ENCODE measurements around the gene VENTX.

VENTX gene

DNA sequence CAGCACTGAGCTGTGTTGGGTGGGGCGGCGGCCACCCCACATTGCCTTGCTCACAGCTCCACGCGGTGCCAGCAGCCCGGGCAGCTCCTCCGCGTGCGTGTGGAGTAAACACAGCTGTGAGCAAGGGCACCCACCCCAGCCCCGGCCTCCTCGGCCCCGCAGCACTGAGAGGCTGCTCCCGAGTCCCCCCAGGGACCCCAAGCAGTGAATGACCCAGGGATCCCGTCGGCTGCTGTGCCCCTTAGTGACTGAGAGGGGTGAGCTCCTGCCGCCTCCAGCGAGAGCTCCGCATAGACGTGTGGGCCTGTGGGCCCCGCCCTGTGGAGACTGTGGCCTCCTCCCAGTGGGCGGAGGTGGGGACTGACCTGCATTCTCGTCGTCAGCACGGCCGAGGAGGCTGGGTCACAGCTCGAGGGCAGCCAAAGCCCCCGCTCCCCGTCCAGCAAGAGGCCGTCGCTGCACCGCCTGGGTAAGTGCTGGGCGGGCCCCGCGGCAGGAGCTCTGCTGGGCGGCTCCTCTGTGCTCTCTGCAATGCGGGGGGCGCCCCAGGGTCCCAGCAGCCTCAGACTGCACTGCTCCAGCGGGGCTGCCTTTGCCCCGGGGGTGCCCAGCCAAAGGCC is 37.6 kb upstream of the VENTX start:
- TF ChIP-seq OSR1 (CRISPR knock-in tag; IDR thresholded peaks at IDR 0.05) (no peak), ZFP3 (CRISPR knock-in tag; IDR thresholded peaks at IDR 0.05) (no peak), ZC3H10 (CRISPR knock-in tag; IDR thresholded peaks at IDR 0.05) (no peak), RARB (CRISPR knock-in tag; IDR thresholded peaks at IDR 0.05) (no peak), ZNF70 (CRISPR knock-in tag; IDR thresholded peaks at IDR 0.05) (no peak), ZNF8 (CRISPR knock-in tag; IDR thresholded peaks at IDR 0.05) (no peak), TCF4 (CRISPR knock-in tag; IDR thresholded peaks at IDR 0.05; ENCODE audit: borderline replicate concordance) (no peak), PPARA (CRISPR knock-in tag; IDR thresholded peaks at IDR 0.05; ENCODE audit: borderline replicate concordance) (no peak), ESRRG (CRISPR knock-in tag; IDR thresholded peaks at IDR 0.05) (no peak), GLIS3 (CRISPR knock-in tag; IDR thresholded peaks at IDR 0.05) (no peak), ZNF565 (CRISPR knock-in tag; conservative IDR thresholded peaks at IDR 0.05; ENCODE audit: low read depth) (no peak), SNAI2 (CRISPR knock-in tag; IDR thresholded peaks at IDR 0.05) (no peak)
- TF ChIP-seq, protein P1, sequence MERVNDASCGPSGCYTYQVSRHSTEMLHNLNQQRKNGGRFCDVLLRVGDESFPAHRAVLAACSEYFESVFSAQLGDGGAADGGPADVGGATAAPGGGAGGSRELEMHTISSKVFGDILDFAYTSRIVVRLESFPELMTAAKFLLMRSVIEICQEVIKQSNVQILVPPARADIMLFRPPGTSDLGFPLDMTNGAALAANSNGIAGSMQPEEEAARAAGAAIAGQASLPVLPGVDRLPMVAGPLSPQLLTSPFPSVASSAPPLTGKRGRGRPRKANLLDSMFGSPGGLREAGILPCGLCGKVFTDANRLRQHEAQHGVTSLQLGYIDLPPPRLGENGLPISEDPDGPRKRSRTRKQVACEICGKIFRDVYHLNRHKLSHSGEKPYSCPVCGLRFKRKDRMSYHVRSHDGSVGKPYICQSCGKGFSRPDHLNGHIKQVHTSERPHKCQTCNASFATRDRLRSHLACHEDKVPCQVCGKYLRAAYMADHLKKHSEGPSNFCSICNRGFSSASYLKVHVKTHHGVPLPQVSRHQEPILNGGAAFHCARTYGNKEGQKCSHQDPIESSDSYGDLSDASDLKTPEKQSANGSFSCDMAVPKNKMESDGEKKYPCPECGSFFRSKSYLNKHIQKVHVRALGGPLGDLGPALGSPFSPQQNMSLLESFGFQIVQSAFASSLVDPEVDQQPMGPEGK (CRISPR knock-in tag; IDR thresholded peaks at IDR 0.05; ENCODE audit: borderline replicate concordance): no peak
- TF ChIP-seq, protein P2, sequence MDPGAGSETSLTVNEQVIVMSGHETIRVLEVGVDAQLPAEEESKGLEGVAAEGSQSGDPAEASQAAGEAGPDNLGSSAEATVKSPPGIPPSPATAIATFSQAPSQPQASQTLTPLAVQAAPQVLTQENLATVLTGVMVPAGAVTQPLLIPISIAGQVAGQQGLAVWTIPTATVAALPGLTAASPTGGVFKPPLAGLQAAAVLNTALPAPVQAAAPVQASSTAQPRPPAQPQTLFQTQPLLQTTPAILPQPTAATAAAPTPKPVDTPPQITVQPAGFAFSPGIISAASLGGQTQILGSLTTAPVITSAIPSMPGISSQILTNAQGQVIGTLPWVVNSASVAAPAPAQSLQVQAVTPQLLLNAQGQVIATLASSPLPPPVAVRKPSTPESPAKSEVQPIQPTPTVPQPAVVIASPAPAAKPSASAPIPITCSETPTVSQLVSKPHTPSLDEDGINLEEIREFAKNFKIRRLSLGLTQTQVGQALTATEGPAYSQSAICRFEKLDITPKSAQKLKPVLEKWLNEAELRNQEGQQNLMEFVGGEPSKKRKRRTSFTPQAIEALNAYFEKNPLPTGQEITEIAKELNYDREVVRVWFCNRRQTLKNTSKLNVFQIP (CRISPR knock-in tag; IDR thresholded peaks at IDR 0.05; ENCODE audit: borderline replicate concordance, low read depth): no peak
- TF ChIP-seq, protein P3, sequence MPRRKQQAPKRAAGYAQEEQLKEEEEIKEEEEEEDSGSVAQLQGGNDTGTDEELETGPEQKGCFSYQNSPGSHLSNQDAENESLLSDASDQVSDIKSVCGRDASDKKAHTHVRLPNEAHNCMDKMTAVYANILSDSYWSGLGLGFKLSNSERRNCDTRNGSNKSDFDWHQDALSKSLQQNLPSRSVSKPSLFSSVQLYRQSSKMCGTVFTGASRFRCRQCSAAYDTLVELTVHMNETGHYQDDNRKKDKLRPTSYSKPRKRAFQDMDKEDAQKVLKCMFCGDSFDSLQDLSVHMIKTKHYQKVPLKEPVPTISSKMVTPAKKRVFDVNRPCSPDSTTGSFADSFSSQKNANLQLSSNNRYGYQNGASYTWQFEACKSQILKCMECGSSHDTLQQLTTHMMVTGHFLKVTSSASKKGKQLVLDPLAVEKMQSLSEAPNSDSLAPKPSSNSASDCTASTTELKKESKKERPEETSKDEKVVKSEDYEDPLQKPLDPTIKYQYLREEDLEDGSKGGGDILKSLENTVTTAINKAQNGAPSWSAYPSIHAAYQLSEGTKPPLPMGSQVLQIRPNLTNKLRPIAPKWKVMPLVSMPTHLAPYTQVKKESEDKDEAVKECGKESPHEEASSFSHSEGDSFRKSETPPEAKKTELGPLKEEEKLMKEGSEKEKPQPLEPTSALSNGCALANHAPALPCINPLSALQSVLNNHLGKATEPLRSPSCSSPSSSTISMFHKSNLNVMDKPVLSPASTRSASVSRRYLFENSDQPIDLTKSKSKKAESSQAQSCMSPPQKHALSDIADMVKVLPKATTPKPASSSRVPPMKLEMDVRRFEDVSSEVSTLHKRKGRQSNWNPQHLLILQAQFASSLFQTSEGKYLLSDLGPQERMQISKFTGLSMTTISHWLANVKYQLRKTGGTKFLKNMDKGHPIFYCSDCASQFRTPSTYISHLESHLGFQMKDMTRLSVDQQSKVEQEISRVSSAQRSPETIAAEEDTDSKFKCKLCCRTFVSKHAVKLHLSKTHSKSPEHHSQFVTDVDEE (CRISPR knock-in tag; IDR thresholded peaks at IDR 0.05): no peak
- TF ChIP-seq, protein P4, sequence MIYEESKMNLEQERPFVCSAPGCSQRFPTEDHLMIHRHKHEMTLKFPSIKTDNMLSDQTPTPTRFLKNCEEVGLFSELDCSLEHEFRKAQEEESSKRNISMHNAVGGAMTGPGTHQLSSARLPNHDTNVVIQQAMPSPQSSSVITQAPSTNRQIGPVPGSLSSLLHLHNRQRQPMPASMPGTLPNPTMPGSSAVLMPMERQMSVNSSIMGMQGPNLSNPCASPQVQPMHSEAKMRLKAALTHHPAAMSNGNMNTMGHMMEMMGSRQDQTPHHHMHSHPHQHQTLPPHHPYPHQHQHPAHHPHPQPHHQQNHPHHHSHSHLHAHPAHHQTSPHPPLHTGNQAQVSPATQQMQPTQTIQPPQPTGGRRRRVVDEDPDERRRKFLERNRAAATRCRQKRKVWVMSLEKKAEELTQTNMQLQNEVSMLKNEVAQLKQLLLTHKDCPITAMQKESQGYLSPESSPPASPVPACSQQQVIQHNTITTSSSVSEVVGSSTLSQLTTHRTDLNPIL (CRISPR knock-in tag; IDR thresholded peaks at IDR 0.05; ENCODE audit: low read depth): no peak
- no peak for ATAC-seq

DNA sequence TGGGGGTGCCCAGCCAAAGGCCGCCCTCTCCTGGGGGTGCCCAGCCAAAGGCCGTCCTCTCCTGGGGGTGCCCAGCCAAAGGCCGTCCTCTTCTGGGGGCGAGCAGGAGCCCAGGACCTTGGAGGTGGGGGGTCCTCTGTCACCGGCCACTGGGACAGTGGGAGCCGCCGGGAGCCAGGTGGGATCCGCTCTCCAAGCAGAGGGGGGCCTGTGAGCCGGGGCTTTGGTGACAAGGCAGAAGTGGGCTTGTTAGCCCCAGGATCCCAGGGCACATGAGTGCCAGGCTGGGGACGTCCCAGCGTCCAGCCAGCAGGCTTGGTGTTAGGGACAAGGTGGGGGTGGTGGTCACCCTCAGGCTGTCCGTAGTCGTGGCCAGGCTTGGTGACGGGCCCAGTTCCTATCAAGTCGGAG is 37.0 kb upstream of the VENTX start:
- no peak for TF ChIP-seq ZFP30 (CRISPR knock-in tag; IDR thresholded peaks at IDR 0.05)
- TF ChIP-seq, protein P4 (CRISPR knock-in tag; IDR thresholded peaks at IDR 0.05; ENCODE audit: low read depth): no peak
- no peak for TF ChIP-seq ARNTL (CRISPR knock-in tag; IDR thresholded peaks at IDR 0.05; ENCODE audit: borderline replicate concordance, low read depth)
- TF ChIP-seq ZFP3 (CRISPR knock-in tag; IDR thresholded peaks at IDR 0.05): no peak
- no peak for TF ChIP-seq TCF4 (CRISPR knock-in tag; IDR thresholded peaks at IDR 0.05; ENCODE audit: borderline replicate concordance)
- TF ChIP-seq, protein P2 (CRISPR knock-in tag; IDR thresholded peaks at IDR 0.05; ENCODE audit: borderline replicate concordance, low read depth): no peak
- TF ChIP-seq, protein P1 (CRISPR knock-in tag; IDR thresholded peaks at IDR 0.05; ENCODE audit: borderline replicate concordance): no peak
- TF ChIP-seq ESRRG (CRISPR knock-in tag; IDR thresholded peaks at IDR 0.05): no peak
- TF ChIP-seq CSRNP3 (CRISPR knock-in tag; IDR thresholded peaks at IDR 0.05): no peak
- TF ChIP-seq PPARA (CRISPR knock-in tag; IDR thresholded peaks at IDR 0.05; ENCODE audit: borderline replicate concordance): no peak
- ATAC-seq: no peak

Data from SK-N-SH treated with all-trans-retinoic acid at 6 μM for 48 hours (cell line).